Activated CD4-positive, alpha-beta T cell treated with anti-CD3 and anti-CD28 coated beads, Interleukin-2, amount 50 U/mL, for 24 hours (primary cell): ENCODE measurements around the gene IFIT3.
"Not testable (repeated sequence)": the region's sequence is repeated elsewhere in the genome, so short reads cannot be mapped to it uniquely, and the experiment has no call there.

Experiments
- DNase-seq, 2 donors: peaks; one replicate each; pipeline ENCODE4 v3.0.0-alpha.2; 2020; ENCODE audit warnings: low read depth in 1 of 2, low spot score in 1 of 2

The IFIT3 gene

DNA sequence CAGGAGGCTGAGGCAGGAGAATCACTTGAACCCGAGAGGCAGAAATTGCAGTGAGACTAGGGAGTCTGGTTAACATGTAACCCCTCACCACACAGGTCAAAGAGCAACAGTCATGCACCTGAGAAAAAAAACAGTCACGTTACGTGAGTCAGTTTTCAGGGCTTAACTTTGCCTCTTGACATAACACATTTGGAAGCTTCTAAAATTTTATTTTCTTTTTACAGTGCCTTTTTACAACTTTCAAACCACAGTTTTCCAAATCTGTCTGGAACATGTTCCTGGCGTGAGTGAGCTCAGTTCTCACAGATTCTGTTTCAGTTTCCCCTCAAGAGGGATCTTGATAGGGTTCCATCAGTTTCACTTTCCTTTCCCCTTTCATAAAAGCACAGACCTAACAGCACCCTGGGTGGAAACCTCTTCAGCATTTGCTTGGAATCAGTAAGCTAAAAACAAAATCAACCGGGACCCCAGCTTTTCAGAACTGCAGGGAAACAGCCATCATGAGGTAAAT, 4.4 kb downstream of the IFIT3 start:
- peak in 1 of 2 donors; percentile 46 for DNase-seq

- no peak for DNase-seq
These were observed 7.4 kb downstream of the IFIT3 start for GRCh38 chr10:89335226-89335625.

DNA sequence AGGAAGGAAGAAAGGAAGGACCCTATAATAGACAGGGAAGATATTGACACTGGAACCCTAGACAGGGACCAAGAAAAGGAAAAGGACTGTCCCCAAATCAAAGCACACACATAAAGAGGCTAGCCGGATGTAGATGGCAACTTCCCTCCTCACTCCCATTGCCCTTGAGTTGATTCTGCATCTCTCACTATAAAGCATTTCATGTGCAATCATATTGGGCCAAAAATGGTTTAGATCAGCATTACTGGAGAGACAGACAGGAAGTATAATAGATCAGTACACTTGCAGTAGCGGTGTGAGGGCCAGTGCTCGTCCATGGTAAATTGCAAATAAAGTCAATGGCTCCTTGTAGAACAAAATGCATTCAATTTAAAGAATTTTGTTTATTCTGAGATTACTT, 8.4 kb downstream of the IFIT3 start:
- no peak for DNase-seq

DNA sequence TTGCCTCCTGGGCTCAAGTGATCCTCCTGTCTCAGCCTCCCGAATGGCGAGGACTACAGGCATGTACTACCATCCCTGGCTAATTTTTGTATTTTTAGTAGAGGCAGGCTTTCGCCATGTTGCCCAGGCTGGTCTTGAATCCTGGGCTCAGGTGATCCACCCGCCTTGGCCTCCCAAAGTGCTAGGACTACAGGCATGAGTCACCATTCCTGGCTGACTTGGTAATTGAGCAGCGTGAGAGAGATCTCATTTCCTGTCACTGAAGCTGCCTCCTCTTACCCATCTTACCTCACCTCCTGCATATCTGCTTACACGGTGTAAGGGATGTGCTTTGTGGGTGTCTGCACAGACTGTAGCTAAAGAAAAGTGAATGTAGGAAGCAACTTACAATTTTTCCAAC, 9.7 kb downstream of the IFIT3 start:
- DNase-seq: peak in 1 of 2 donors; percentile 27

DNA sequence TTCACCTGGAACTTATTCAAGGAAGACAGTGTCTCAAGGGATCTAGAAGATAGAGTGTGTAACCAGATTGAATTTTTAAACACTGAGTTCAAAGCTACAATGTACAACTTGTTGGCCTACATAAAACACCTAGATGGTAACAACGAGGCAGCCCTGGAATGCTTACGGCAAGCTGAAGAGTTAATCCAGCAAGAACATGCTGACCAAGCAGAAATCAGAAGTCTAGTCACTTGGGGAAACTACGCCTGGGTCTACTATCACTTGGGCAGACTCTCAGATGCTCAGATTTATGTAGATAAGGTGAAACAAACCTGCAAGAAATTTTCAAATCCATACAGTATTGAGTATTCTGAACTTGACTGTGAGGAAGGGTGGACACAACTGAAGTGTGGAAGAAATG, 10.9 kb downstream of the IFIT3 start:
- no peak for DNase-seq

DNA sequence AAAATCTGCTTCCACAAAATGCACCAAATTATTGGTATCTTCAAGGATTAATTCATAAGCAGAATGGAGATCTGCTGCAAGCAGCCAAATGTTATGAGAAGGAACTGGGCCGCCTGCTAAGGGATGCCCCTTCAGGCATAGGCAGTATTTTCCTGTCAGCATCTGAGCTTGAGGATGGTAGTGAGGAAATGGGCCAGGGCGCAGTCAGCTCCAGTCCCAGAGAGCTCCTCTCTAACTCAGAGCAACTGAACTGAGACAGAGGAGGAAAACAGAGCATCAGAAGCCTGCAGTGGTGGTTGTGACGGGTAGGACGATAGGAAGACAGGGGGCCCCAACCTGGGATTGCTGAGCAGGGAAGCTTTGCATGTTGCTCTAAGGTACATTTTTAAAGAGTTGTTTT, 12.1 kb downstream of the IFIT3 start:
- no peak for DNase-seq

DNA sequence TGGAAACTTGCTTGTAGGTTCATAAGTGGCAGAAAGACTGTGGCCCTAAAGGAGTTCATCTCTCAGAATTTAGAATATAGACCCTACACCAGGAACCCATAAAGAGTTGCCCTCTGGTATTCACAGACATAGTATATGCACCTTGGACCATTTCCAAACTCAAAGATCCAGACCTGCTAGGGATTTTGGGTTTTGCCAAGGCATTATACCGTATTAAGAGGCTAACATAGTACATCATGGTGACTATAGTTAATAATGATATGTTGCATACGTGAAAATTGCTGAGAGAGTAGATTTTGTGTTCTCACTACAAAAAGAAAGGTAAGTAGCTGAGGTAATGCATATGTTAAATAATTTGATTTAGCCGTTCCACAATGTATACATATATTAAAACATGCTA, 13.9 kb downstream of the IFIT3 start:
- no peak for DNase-seq

GRCh38 chr10:89342206-89342958, 14.6 kb downstream of the IFIT3 start:
- DNase-seq: no peak

GRCh38 chr10:89343089-89343767, 15.4 kb downstream of the IFIT3 start:
- no peak for DNase-seq

- DNase-seq: no peak
These were observed 16.4 kb downstream of the IFIT3 start for GRCh38 chr10:89344156-89344555.

DNA sequence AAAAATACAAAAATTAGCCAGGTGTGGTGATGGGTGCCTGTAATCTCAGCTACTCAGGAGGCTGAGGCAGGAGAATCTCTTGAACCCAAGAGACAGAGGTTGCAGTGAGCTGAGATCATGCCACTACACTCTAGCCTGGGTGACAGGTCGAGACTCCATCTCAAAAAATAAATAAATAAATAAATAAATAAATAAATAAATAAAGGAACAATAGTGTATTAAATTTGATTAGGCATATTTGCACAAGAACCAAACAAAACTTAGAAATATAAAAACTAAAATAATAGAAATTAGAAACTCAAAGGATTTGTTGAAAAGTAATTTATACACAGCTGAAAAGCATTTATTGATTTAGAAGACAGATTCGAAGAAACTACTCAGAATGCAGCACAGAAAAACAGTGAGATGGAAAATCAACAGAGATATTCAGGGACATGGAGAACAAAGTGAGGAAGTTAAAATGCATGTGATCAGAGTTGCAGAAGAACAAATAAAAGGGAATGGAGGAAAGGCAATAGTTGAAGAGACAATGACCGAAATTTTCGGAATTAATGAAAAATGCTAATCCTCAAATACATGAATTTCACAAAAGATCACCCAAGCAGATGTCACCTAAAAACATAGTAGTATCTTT, 17.7 kb downstream of the IFIT3 start:
- DNase-seq: no peak

GRCh38 chr10:89346405-89347254, 18.8 kb downstream of the IFIT3 start:
- no peak for DNase-seq

DNA sequence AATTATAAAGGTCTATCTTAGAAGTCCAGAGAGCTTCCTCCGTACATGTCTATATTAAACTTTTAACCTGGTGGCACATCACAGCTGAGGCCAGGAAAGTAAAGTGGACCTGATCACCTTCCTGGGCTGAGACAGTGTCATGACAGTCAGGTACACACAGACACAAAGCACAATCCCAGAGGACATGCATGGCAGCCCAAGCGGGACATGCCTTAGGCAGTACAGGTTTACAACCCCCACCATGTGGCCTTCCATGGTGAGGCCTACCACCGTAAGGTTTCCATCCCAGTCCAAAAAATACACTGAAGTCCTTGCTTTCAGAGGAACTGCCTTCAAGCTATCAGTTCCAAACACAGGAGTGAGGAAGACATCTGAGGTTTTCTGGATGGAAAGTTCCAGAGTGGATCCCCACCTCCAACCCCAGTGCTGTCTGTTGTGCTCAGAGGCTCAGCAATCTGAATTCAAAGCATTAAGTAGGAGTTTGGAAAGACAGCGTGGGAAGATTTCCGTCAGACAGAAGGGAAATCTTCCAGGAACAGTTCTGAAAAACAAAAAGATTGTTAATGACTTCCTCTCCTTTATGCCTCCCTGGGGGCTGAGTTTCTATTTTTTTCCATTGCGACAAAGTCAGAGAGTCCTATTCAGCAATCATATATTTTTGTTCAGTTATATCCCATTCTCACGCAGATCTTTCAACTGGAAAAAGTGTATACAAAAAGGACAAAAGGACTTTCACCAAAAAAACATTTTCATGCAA, 20.1 kb downstream of the IFIT3 start:
- no peak for DNase-seq

GRCh38 chr10:89348481-89348880, 20.7 kb downstream of the IFIT3 start:
- no peak for DNase-seq

- DNase-seq: no peak
These were observed 21.2 kb downstream of the IFIT3 start for GRCh38 chr10:89348975-89349374.

DNA sequence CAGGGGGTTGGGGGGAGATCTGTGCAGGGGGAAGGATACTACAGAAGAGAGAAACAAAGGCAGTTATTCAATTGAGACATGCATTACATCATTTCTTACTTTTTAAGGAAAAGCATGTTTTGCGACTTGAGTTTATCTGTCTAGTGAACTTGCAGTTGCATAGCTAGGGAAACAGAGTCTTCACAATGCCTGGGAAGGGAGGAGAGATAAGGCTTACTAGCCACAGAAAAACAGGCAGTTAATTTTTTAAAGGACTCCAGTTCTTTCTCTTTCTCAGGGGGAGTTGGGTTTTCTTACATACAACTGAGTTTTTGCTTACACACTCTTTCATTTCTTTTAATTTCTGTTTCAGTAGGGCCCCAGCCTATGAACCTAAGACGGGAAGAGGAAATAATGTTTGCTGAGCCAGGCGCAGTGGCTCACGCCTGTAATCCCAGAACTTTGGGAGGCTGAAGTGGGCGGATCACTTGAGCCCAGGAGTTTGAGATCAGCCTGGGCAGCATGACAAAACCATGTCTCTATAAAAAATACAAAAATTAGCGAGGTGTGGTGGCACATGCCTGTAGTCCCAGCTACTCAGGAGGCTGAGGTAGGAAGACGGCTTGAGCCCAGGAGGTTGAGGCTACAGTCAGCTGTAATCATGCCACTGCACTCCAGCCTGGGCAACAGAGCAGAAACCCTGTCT, 23.0 kb downstream of the IFIT3 start:
- DNase-seq: not testable (repeated sequence)

- DNase-seq: no peak
These were observed 23.6 kb downstream of the IFIT3 start for GRCh38 chr10:89351412-89351779.

- no peak for DNase-seq
These were observed 24.2 kb downstream of the IFIT3 start for GRCh38 chr10:89351780-89352597.

- no peak for DNase-seq
These were observed 25.0 kb downstream of the IFIT3 start for GRCh38 chr10:89352802-89353201.
